Testis (tissue), 3 donors: ENCODE results near the gene WNT2B. TPM values are rescaled to one million over a fixed set of nuclear protein-coding genes. Genes with fewer than 3 reads are reported as not detected.

ENCODE experiments used
- DNase-seq: peaks from one replicate; pipeline ENCODE4 v3.0.0-alpha.2; 2019
- H3K27ac ChIP-seq, 2 donors: fragments of 200-600 bp; sonication (generic); one replicate each; pipeline ENCODE4 v1.5.1; 2019
- H3K27me3 ChIP-seq: fragments of 200-600 bp; sonication (generic); one replicate; pipeline ENCODE4 v1.5.1; 2019
- H3K36me3 ChIP-seq: fragments of 200-600 bp; sonication (generic); one replicate; pipeline ENCODE4 v1.5.1; 2017; ENCODE audit warnings: low read depth; ENCODE audit errors: missing control alignments
- H3K4me1 ChIP-seq: fragments of 200-600 bp; sonication (generic); one replicate; pipeline ENCODE4 v1.5.1; 2019
- H3K4me3 ChIP-seq, 2 donors: fragments of 200-600 bp; sonication (generic); one replicate each; pipeline ENCODE4 v1.5.1; 2017 to 2019
- H3K9me3 ChIP-seq: fragments of 200-600 bp; sonication (generic); one replicate; pipeline ENCODE4 v1.5.1; 2017
- POLR2A ChIP-seq: fragments of 450-650 bp; IDR thresholded peaks from one replicate; pipeline ENCODE4 v1.6.1; 2017; ENCODE audit warnings: antibody characterized with exemption, mild to moderate bottlenecking, moderate library complexity
- WGBS, 2 donors: methylation state at CpG; one replicate each; pipeline ENCODE4 v1.1.5; 2018; 5-methylcytosine and 5-hydroxymethylcytosine counted together
- intact Hi-C: fragments of 100-400 bp; cut with DNase I; formaldehyde crosslinking; loops from one replicate; pipeline ENCODE4 v1.15.1; 2023; ENCODE audit warnings: low total_unique reads
- microRNA-seq, 2 donors: library from miRNA; unstranded; fragments of <30 nt; microRNA quantifications; one replicate each; pipeline ENCODE4, GENCODE V29; 2016; ENCODE audit warnings: borderline number of aligned reads in 2 of 2, borderline replicate concordance in 1 of 2
- polyA plus RNA-seq: library from polyadenylated mRNA; stranded (reverse); fragments of 350-450 nt; fragmentation: Illumina TruSeq; extraction: RNeasy Lipid Tissue Mini Kit (QIAGEN cat#74804); gene quantifications from one replicate; pipeline ENCODE4 v1.2.3, GENCODE V29; 2014; ENCODE audit warnings: low read depth, low replicate concordance; ENCODE audit not compliant: insufficient read depth
- total RNA-seq, 2 donors: library from RNA; depleted of rRNA; stranded (reverse); fragments of >200 nt; gene quantifications; one replicate each; pipeline ENCODE4 v1.2.3, GENCODE V29; 2016
- TF ChIP-seq, protein P1 (sequence below), 3 experiments: fragments of 450-650 bp in 2 of 3; fragments of 200-600 bp in 1 of 3; sonication (generic) in 1 of 3; IDR thresholded peaks; one replicate each; pipeline ENCODE4 v1.5.1; 2016 to 2019; ENCODE audit warnings: antibody characterized with exemption in 3 of 3, mild to moderate bottlenecking in 2 of 3, moderate library complexity in 1 of 3

Gene WNT2B
- total and polyA plus RNA-seq, 3 donors from 2014 or later = 9.1 to 14.7 (median 10.6) TPM

DNA sequence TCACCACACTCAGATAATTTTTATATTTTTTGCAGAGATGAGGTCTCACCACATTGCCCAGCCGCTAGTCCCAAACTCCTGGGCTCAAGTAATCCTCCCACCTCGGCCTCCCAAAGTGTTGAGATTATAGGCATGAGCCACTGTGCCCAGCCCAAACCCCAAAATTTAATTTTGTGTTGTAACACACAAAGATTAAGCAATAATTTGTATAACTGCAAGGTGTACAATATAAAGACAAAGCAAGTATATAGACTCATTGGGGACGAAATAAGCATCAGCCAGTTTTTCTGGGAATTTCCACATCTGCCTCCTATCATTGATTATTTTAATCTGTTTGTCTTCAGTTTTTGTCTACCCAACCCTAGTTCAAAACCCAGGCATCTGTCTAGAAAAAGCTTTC, 67.5 kb downstream of the WNT2B start:
- 95 to 98% methylated on average over 3 of the region's 3 CpGs for WGBS, 2 donors
- no peaks in the 10 kb centered on the region for H3K27me3 ChIP-seq
- no peak for DNase-seq
- intact Hi-C loops = no loop called here
- no peak overlapping the region for H3K4me3 ChIP-seq
- H3K9me3 ChIP-seq = no peaks in the 10 kb centered on the region
- H3K36me3 ChIP-seq = no peaks in the 10 kb centered on the region
- no peaks in the 10 kb centered on the region for H3K4me1 ChIP-seq
- TF ChIP-seq, protein P1, sequence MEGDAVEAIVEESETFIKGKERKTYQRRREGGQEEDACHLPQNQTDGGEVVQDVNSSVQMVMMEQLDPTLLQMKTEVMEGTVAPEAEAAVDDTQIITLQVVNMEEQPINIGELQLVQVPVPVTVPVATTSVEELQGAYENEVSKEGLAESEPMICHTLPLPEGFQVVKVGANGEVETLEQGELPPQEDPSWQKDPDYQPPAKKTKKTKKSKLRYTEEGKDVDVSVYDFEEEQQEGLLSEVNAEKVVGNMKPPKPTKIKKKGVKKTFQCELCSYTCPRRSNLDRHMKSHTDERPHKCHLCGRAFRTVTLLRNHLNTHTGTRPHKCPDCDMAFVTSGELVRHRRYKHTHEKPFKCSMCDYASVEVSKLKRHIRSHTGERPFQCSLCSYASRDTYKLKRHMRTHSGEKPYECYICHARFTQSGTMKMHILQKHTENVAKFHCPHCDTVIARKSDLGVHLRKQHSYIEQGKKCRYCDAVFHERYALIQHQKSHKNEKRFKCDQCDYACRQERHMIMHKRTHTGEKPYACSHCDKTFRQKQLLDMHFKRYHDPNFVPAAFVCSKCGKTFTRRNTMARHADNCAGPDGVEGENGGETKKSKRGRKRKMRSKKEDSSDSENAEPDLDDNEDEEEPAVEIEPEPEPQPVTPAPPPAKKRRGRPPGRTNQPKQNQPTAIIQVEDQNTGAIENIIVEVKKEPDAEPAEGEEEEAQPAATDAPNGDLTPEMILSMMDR (IDR thresholded peaks at IDR 0.05) = no peak
- no peak for TF ChIP-seq POLR2A
- H3K27ac ChIP-seq = no peak overlapping the region

Small RNAs within 50 kb of the gene (microRNA-seq; reads per million reads assigned to microRNA genes)
- gene MIR4256 = 0 reads per million in 2 donors

Other genes starting within 250 kb of the WNT2B start
- 10 to 100 TPM; 16.3 to 19.4 TPM for gene CTTNBP2NL, start 112.8 kb upstream of the WNT2B start, total RNA-seq
- 13.8 TPM for gene CTTNBP2NL, start 112.8 kb upstream of the WNT2B start, polyA plus RNA-seq
- gene ST7L, start 110.2 kb downstream of the WNT2B start, total RNA-seq = 10 to 100 TPM; 59.1 to 97.2 TPM
- 125 TPM for gene ST7L, start 110.2 kb downstream of the WNT2B start, polyA plus RNA-seq
- gene CAPZA1, start 110.9 kb downstream of the WNT2B start, total RNA-seq = 100 to 1,000 TPM; 144 to 148 TPM
- 120 TPM for gene CAPZA1, start 110.9 kb downstream of the WNT2B start, polyA plus RNA-seq
- 100 to 1,000 TPM; 240 to 245 TPM for gene MOV10, start 165.7 kb downstream of the WNT2B start, total RNA-seq
- 137 TPM for gene MOV10, start 165.7 kb downstream of the WNT2B start, polyA plus RNA-seq
- 100 to 1,000 TPM; 191 to 294 TPM for gene RHOC, start 198.2 kb downstream of the WNT2B start, total RNA-seq
- gene RHOC, start 198.2 kb downstream of the WNT2B start, polyA plus RNA-seq = 225 TPM
- 10 to 100 TPM; 45.5 to 88.7 TPM for gene PPM1J, start 206.4 kb downstream of the WNT2B start, total RNA-seq
- gene PPM1J, start 206.4 kb downstream of the WNT2B start, polyA plus RNA-seq = 69.5 TPM